Heart right ventricle (tissue), 16 donors: ENCODE measurements around the gene ENTPD7. TPM values are rescaled to one million over a fixed set of nuclear protein-coding genes. Genes with fewer than 3 reads are reported as not detected.
A peak's percentile ranks its signal among the peaks of the same experiment; 100 is the strongest.
"Not testable (repeated sequence)": the region's sequence is repeated elsewhere in the genome, so short reads cannot be mapped to it uniquely, and the experiment has no call there.

Experiments used
- ATAC-seq, 8 donors: fragments of 200-7000 bp; cut with Tn5 transposase; one replicate each; pipeline ENCODE4 v1.9.1; 2020; ENCODE audit warnings: mild to moderate bottlenecking in 8 of 8, moderate library complexity in 8 of 8, moderate number of reproducible peaks in 1 of 8
- DNase-seq, 2 donors: peaks; one replicate each; pipeline ENCODE4 v3.0.0-alpha.2; 2020
- H3K27ac ChIP-seq, 10 donors: fragments of 200-600 bp; sonication (generic) in 2 of 10; one replicate each; pipeline versions ENCODE4 v1.5.0 to v1.8.0; 2020 to 2022; ENCODE audit warnings: mild to moderate bottlenecking in 3 of 10
- H3K27me3 ChIP-seq, 7 donors: fragments of 200-600 bp; one replicate each; pipeline ENCODE4 v1.8.0; 2021 to 2022; ENCODE audit warnings: mild to moderate bottlenecking in 2 of 7
- H3K36me3 ChIP-seq, 9 donors: fragments of 200-600 bp; sonication (generic) in 1 of 9; one replicate each; pipeline versions ENCODE4 v1.5.0 to v1.8.0; 2020 to 2022; ENCODE audit warnings: mild to moderate bottlenecking in 2 of 9
- H3K4me1 ChIP-seq, 9 donors: fragments of 200-600 bp; sonication (generic) in 1 of 9; one replicate each; pipeline versions ENCODE4 v1.5.0 to v1.8.0; 2020 to 2022; ENCODE audit warnings: mild to moderate bottlenecking in 4 of 9
- H3K4me3 ChIP-seq, 10 donors: fragments of 200-600 bp; sonication (generic) in 2 of 10; one replicate each; pipeline versions ENCODE4 v1.5.0 to v1.8.0; 2020 to 2022; ENCODE audit warnings: mild to moderate bottlenecking in 7 of 10, moderate library complexity in 2 of 10
- H3K9me3 ChIP-seq, 11 donors: fragments of 200-600 bp in 10 of 11; sonication (generic) in 2 of 11; one replicate each; pipeline versions ENCODE4 v1.5.0 to v1.8.0; 2013 to 2022; ENCODE audit warnings: mild to moderate bottlenecking in 2 of 11, control low read depth in 1 of 11, moderate library complexity in 1 of 11
- CTCF ChIP-seq, 9 donors: fragments of 200-600 bp; sonication (generic) in 2 of 9; IDR thresholded peaks; one replicate each; pipeline versions ENCODE4 v1.5.0 to v1.8.0; 2021 to 2022; ENCODE audit warnings: antibody characterized with exemption in 9 of 9, mild to moderate bottlenecking in 5 of 9, moderate library complexity in 1 of 9
- WGBS, 2 donors: extraction: QIAGEN DNeasy Blood & Tissue Kit; methylation state at CpG; one replicate each; pipeline ENCODE4 v1.1.7; 2013; ENCODE audit warnings: inconsistent platforms in 1 of 2; 5-methylcytosine and 5-hydroxymethylcytosine counted together
- intact Hi-C, 10 donors: fragments of 100-400 bp; cut with DNase I; formaldehyde crosslinking; loops; one replicate each; pipeline versions ENCODE4 v1.11.1 to v1.14.2; 2022
- polyA plus RNA-seq, 2 donors: library from polyadenylated mRNA; stranded (reverse); fragments of 200-250 nt; gene quantifications; one replicate each; pipeline ENCODE4 v1.2.3, GENCODE V29; 2013
- total RNA-seq, 10 donors: library from RNA; stranded (reverse); fragmentation: NEBNext Ultra II Directional in 3 of 10; extraction: Animal tissue kit (Norgen Biotek cat#: 25700) in 3 of 10; gene quantifications; one replicate each; pipeline versions ENCODE4 v1.2.1 to v1.2.4, GENCODE V29; 2021 to 2023
- donor health status: Arrhythmogenic right ventricular cardiomyopathy.
- donor health status: ischemic (EF 13 %, LVEDD 7.1; RV severe dilation, severe dysfunction).
- donor health status: healthy with polysubstance abuse.
- donor health status: DM: no; HTN: yes; CAD: no.
- donor health status: DM: no; HTN: no; CAD: no.
- donor health status: ischemic (EF 25% LVEDD 6.9; RV normal size, moderate dysfunction).
- donor health status: ischemic (EF 25% LVEDD 5.7; RV mildly dilated, moderate dysfunction).
- donor health status: healthy.
- donor health status: DM: yes; HTN: yes; CAD: no.
- donor health status: Ischemic cardiomyopathy.
- donor health status: ischemic (EF 35%, LVEDD 5.7; RV mildly dilated, moderate dysfunction).
- donor health status: nonischemic (EF 11% LVEDD 7.7; RV severe dilation, severe dysfunction).
- donor health status: DM: yes; HTN: yes; CAD: no.
- donor health status: PGD.
- donor health status: ischemic (EF 29% LVEDD 5.4; RV normal size, mild dysfunction).
- donor health status: nonischemic (EF 23%, LVEDD 6.1; RV moderate dilation, normal function).

Gene ENTPD7
- total and polyA plus RNA-seq, 12 donors = 0.22 to 3.8 (median 2.3) TPM

GRCh38 chr10:99731306-99732032 is 72.2 kb downstream of the ENTPD7 start:
- intact Hi-C loops = loop anchor here in 3 of 10 donors (2.0 to 10.0 kb wide), 4 partner anchors 109 to 301 kb away; partner anchors contain the start of genes GOT1 (in 2 of the 3) and SLC25A28 (in 2 of the 3)
- Histone ChIP-seq H3K27ac (peak overlapping the region; percentile 49 to 97 (median 94)), H3K36me3 (peaks cover 0 to 41% (median 9%) of the 10 kb centered on the region in 9 donors), H3K4me3 (peak overlapping the region; percentile 61 to 94 (median 82)), H3K4me1 (peaks cover 0 to 41% (median 24%) of the 10 kb centered on the region in 9 donors), H3K9me3 (no peaks in the 10 kb centered on the region), H3K27me3 (no peaks in the 10 kb centered on the region)
- 7% methylated on average over 16 of the region's 16 CpGs for WGBS, 2 donors
- no peak for TF ChIP-seq CTCF (IDR thresholded peaks at IDR 0.05)
- ATAC-seq (peak in 1 of 8 donors; percentile 23), DNase-seq (no peak)

- Histone ChIP-seq H3K27me3 (no peaks in the 10 kb centered on the region), H3K36me3 (peaks cover 0 to 41% (median 6%) of the 10 kb centered on the region in 9 donors), H3K4me3 (peak within 1 kb of the TSS; percentile 61 to 94 (median 82)), H3K27ac (peak within 1 kb of the TSS; percentile 57 to 97 (median 94)), H3K4me1 (peaks cover 0 to 41% (median 24%) of the 10 kb centered on the region in 9 donors), H3K9me3 (no peaks in the 10 kb centered on the region)
- ATAC-seq (peak; percentile 97 to 99 (median 99)), DNase-seq (peak; percentile 97)
- 0% methylated on average over 72 to 73 of the region's 73 CpGs for WGBS, 2 donors
- intact Hi-C loops = loop anchor here in 3 of 10 donors (2.0 to 10.0 kb wide), 3 partner anchors 110 to 301 kb away; partner anchors contain the start of genes GOT1 (in 2 of the 3) and SLC25A28 (in 1 of the 3)
- peak in 6 of 9 donors; percentile 6 to 31 (median 18) for TF ChIP-seq CTCF (IDR thresholded peaks at IDR 0.05)
Measured at GRCh38 chr10:99732033-99732842, 72.9 kb downstream of the ENTPD7 start, which contains the start of the genes COX15 and CUTC. Gene COX15, minus strand, starts transcription at chr10:99732127. Its CDS starts 78 bp downstream, at chr10:99732049. Gene CUTC, plus strand, starts transcription at chr10:99732234. Its CDS starts 115 bp downstream, at chr10:99732349.

GRCh38 chr10:99733366-99733765 is 74.1 kb downstream of the ENTPD7 start:
- Histone ChIP-seq H3K9me3 (no peaks in the 10 kb centered on the region), H3K4me3 (peak overlapping the region in 6 of 10 donors; percentile 1 to 94 (median 85)), H3K27me3 (no peaks in the 10 kb centered on the region), H3K36me3 (peaks cover 0 to 41% (median 12%) of the 10 kb centered on the region in 9 donors), H3K4me1 (peaks cover 0 to 41% (median 24%) of the 10 kb centered on the region in 9 donors), H3K27ac (peak overlapping the region in 1 of 10 donors; percentile 97)
- TF ChIP-seq CTCF (IDR thresholded peaks at IDR 0.05) = no peak
- WGBS, 2 donors = 76 to 77% methylated on average over 8 of the region's 8 CpGs
- DNase-seq (no peak), ATAC-seq (no peak)
- intact Hi-C loops = loop anchor here in 3 of 10 donors (2.0 to 10.0 kb wide), 3 partner anchors 111 to 303 kb away; partner anchors contain the start of genes GOT1 (in 2 of the 3) and SLC25A28 (in 1 of the 3)

GRCh38 chr10:99734111-99734510 is 74.8 kb downstream of the ENTPD7 start:
- intact Hi-C loops = loop anchor here in 2 of 10 donors (5.0 to 10.0 kb wide), 2 partner anchors 112 to 299 kb away; partner anchors contain the start of genes GOT1 (in 1 of the 2) and SLC25A28 (in 1 of the 2)
- not testable (repeated sequence) for DNase-seq, ATAC-seq, H3K9me3 ChIP-seq, H3K27ac ChIP-seq, H3K27me3 ChIP-seq, H3K4me3 ChIP-seq
- H3K4me1 ChIP-seq = peaks cover 0 to 41% (median 24%) of the 10 kb centered on the region in 9 donors
- WGBS, 2 donors = 97 to 100% methylated on average over 10 of the region's 10 CpGs
- peaks cover 0 to 41% (median 13%) of the 10 kb centered on the region in 9 donors for H3K36me3 ChIP-seq
